SK-MEL-5 (cell line): ENCODE results near the gene PPP1R12B. TPM values are rescaled to one million over a fixed set of nuclear protein-coding genes. Genes with fewer than 3 reads are reported as not detected.
A peak's percentile ranks its signal among the peaks of the same experiment; 100 is the strongest.
"Not testable (repeated sequence)": the region's sequence is repeated elsewhere in the genome, so short reads cannot be mapped to it uniquely, and the experiment has no call there.

ENCODE experiments used
- DNase-seq: peaks from one replicate; pipeline ENCODE4 v3.0.0-alpha.2; 2016; ENCODE audit warnings: low read depth, low spot score
- in situ Hi-C: cut with HindIII; loops from 2 replicates; pipeline ENCODE4 v1.10.0; 2016; ENCODE audit warnings: low sequenced_read_pairs, high pct_unique_total_duplicates, low pct_unique_long_range_greater_than_20kb
- total RNA-seq: library from RNA; depleted of rRNA; stranded (reverse); fragments of >200 nt; shearing (Covaris generic); gene quantifications from 2 replicates; pipeline ENCODE4 v1.2.3, GENCODE V29; 2014

PPP1R12B gene
- total RNA-seq, 1 experiment from 2014 or later = 18.6 TPM

GRCh38 chr1:202323731-202324130 lies 24.8 kb upstream of the PPP1R12B start:
- in situ Hi-C loops = loop anchor here (25.0 kb wide), 1 partner anchor 111 kb away; no protein-coding TSS in a partner anchor
- DNase-seq = no peak

GRCh38 chr1:202324646-202325045 lies 23.9 kb upstream of the PPP1R12B start:
- DNase-seq = no peak

GRCh38 chr1:202329891-202330290 lies 18.6 kb upstream of the PPP1R12B start:
- peak; percentile 79 for DNase-seq
- in situ Hi-C loops = no loop called here

More at GRCh38 chr1:202324646-202325045, 23.9 kb upstream of the PPP1R12B start:
- in situ Hi-C loops = loop anchor here (25.0 kb wide), 1 partner anchor 112 kb away; no protein-coding TSS in a partner anchor

GRCh38 chr1:202333861-202334260 lies 14.6 kb upstream of the PPP1R12B start:
- in situ Hi-C loops = no loop called here
- DNase-seq = no peak

GRCh38 chr1:202343652-202344349 lies 4.7 kb upstream of the PPP1R12B start:
- peak; percentile 70 for DNase-seq
- in situ Hi-C loops = no loop called here

- no peak for DNase-seq
- in situ Hi-C loops = no loop called here
Measured at GRCh38 chr1:202348005-202348508, 442 bp upstream of the PPP1R12B start.

GRCh38 chr1:202349206-202349928 lies 868 bp downstream of the PPP1R12B start:
- DNase-seq = peak; percentile 37
- in situ Hi-C loops = no loop called here

GRCh38 chr1:202351725-202352124 lies 3.2 kb downstream of the PPP1R12B start:
- in situ Hi-C loops = no loop called here
- no peak for DNase-seq

- DNase-seq, in situ Hi-C loops: not testable (repeated sequence)
Measured at GRCh38 chr1:202352583-202353197, 4.2 kb downstream of the PPP1R12B start.

- in situ Hi-C loops = no loop called here
- DNase-seq = no peak
Measured at GRCh38 chr1:202355944-202356553, 7.5 kb downstream of the PPP1R12B start.

- DNase-seq = no peak
- in situ Hi-C loops = no loop called here
Measured at GRCh38 chr1:202357506-202357905, 9.0 kb downstream of the PPP1R12B start.

- DNase-seq = no peak
- in situ Hi-C loops = no loop called here
Measured at GRCh38 chr1:202361224-202361623, 12.7 kb downstream of the PPP1R12B start.

- DNase-seq = no peak
- in situ Hi-C loops = no loop called here
Measured at GRCh38 chr1:202361701-202362100, 13.2 kb downstream of the PPP1R12B start.

- DNase-seq = no peak
- in situ Hi-C loops = no loop called here
Measured at GRCh38 chr1:202362212-202362611, 13.7 kb downstream of the PPP1R12B start.

GRCh38 chr1:202365092-202365815 lies 16.8 kb downstream of the PPP1R12B start:
- DNase-seq = no peak
- in situ Hi-C loops = no loop called here

GRCh38 chr1:202367271-202367670 lies 18.8 kb downstream of the PPP1R12B start:
- no peak for DNase-seq
- in situ Hi-C loops = no loop called here

GRCh38 chr1:202370906-202371305 lies 22.4 kb downstream of the PPP1R12B start:
- in situ Hi-C loops, DNase-seq: not testable (repeated sequence)
